HG02798 (cell line): Measurements from ENCODE around the gene MKX.

Source experiments
- ATAC-seq: cut with Tn5 transposase; IDR thresholded peaks from one replicate; pipeline ENCODE4 v1.9.1; 2021; ENCODE audit warnings: mild to moderate bottlenecking; ENCODE audit not compliant: unreplicated experiment, poor library complexity

MKX gene

DNA sequence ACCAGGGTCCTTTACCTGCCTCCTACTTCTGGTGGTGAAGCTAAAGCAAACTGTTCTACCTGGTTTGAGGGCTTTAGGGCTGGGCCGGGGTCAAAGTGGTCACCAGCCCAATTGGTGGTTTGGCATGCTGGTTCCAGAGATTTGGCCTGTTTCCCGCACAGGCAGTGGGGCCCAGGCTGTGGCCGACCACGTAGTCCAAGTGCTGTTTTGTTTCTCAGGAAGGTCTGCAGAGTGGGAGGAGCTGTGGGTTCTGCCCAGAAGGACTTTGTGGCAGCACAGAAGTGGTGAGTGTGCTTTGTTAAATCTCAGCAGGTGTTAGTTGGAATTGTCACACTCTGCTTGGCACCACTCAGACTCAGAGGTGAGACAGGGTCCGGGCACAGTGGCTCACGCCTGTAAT lies 85.8 kb downstream of the MKX start:
- no peak for ATAC-seq

DNA sequence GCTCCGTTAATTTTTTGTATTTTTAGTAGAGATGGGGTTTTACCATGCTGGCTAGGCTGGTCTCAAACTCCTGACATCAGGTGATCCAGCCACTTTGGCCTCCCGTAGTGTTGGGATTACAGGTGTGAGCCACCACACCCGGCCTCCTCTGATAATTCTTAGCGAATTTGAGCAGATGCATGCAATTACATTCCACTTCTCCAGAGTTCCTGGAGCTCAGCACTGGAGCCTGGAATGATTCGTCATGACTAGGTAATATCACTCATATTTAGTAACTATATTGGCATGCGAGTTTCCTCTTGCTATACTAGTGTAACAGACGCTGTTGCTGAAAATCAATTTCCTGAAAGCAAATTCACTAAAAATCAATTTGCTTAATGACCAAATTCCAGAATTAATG lies 86.8 kb downstream of the MKX start:
- ATAC-seq: no peak

DNA sequence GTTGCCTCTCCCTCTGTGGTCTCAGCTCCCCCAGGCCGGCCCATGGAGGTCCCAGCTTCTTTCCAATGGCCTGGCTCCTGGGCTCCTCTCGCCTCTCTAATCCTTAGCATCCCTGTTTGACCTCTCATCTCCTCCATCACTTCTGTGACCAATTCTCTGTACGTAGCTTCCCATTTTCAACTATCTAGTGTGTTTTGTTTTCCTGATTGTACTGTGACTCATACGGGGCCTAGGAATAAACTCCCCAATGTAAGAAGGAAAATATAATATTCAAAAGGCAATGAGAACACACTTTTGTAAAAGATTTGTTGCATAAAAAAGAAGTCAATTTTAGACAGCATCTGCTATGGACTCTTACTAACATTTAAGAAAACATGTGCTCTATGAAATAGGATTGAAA lies 90.3 kb downstream of the MKX start:
- ATAC-seq: no peak

DNA sequence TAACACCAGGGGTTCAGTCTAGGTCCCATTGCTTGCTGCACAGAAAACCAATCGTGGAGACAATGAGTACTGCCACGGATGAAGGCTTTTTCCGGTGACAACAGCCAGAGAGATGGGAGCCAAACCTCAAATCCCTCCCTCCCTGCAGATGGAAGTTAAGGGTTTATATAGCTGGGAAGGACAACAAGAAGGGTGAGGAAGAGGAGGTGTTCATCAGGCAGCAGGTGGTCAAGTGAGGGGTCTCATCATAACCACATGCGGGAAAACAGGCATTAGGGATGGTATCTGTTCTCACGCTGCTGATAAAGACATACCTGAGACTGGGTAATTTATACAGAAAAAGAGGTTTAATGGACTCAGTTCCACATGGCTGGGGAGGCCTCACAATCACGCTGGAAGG lies 91.3 kb downstream of the MKX start:
- ATAC-seq: no peak

DNA sequence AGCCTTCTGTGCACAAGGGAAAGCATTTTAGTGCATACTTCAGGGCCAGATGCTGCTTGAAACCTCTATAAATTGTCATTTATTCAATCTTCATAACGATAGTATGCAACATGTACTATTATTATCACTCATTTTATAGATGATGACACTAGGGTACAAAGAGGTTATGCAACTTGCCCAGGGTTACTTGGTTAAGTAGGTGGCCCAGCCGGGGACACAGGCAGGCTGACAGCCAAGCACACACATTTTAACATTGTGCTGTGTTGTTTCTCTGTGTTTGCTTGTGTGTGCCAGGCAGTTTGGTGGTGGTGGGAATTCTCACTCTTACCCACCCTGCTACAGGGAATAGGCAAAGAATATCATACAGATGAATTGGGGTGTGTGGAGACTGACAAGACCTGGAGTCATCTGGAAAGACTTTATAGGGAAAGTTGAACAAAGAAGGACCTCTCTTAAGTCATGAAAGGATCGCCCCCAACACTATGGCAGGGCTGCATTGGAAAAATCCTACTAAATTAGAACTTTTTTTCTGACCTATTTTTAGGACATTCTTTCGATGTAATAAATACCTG lies 98.9 kb downstream of the MKX start:
- ATAC-seq: no peak

DNA sequence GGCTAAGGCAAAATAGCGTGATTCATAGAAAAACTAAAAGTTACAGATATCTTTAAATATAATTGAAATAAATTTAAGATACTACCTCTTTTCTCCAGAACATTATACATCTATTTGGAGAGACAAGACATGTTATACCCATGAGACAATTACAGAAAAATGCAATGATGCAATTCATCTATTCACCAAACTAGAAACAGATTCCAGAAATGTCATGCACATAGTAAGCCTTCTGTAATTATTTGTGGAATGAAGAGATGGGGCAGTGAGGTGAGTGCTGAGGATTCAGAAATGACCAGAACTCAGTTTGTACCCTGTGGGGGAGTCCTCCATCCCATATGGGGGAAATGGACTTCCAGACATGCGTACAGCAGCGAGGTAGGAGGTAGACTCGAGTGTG lies 99.4 kb downstream of the MKX start:
- no peak for ATAC-seq

DNA sequence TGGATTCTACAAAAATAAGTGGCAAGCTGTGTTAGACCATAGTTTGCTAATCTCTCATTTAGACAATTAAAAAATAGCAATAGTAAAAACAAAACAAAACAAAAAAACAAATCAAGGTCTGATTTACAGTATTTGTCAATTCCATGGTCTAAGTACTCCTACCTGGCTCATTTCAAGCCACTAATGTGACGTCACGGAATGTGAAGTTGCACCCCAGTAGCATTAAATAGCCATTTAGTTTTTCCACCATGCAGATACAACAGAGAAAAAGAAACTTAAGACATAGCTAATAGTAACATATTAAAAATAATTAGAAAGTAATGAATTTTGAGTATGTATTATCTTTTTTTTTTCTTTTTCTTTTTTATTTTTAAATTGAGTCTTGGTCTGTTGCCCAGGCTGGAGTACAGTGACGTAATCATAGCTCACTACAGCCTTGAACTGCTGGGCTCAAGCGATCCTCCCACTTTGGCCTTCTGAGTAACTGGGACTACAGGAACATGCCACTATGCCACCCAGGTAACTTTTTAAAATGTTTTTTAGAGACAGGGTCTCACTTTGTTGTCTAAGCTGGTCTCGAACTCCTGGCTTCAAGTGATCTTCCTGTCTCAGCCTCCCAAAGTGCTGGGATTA lies 101.2 kb downstream of the MKX start:
- ATAC-seq: no peak

DNA sequence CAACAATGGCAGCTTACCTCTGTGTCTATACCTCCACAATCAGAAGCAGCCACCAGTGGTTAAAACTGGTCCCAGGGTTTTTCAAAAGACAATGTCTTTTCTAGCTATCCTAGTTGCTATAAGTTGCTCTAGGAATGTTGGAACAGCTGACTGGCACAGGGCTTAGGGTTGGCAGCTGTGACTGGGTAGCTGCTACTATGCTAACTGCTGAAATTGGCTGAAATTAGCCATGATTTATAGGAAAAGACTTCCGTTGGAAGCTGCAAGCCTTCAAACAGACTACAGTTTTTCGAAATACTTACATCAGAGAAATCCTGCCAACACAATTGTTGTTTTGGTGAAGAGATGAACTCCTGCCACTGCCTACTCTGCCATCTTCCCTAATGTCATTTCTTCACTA lies 102.3 kb downstream of the MKX start:
- no peak for ATAC-seq

DNA sequence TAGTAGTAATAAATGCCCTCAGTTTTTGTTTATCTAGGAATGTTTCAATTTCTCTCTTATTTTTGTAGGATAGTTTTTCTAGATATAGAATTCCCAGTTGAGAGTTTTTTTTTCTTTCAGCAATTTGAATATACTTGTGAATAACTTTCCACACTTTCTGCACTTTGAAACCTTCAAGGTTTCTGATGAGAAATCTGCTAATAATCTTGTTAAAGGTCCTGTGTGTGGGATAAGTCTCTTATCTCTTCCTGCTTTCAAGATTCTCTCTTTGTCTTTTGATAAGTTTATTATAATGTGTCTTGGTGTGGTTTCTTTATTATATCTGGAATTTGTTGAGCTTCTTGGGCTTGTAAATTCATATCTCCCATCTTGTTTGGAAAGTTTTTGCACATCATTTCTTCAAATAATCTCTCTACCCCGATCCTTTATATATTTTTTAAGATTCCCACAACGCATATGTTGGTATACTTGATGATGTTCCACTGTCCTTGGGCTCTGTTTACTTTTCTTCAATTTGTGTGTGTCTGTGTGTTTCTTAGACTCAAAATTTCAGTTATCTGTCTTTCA lies 103.5 kb downstream of the MKX start:
- no peak for ATAC-seq

DNA sequence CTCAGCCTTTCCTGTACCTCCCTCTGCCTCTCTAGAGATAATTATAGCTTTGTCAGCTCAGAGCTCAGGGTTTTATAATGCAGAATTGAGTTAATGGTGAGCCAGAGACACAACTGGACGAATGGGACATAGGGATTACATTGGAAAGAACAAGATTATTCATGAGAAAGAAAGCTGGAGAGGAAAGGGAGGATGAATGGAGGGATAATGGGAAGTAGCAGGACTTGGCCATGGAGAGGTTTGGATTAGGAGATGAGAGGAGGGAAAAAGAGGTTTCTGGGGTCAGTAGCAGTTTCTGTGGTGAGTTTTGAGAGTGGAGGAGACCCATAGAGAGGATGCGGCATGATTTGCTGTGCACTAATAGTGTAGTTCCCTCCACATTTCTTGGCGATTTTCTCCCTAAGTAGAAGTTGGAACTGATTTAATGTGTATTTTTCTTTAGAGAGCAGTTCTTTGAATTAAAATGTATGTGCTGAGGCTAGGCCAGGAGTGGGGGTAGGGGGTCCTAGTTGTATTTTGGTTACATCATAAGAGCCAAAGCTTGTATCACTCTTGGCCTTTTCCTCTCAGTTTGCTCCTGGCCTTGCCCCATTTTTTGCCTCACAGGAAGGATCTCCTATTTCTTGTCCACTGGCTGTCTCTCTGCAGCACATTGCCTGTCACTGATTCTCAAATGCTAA lies 107.4 kb downstream of the MKX start:
- ATAC-seq: no peak

DNA sequence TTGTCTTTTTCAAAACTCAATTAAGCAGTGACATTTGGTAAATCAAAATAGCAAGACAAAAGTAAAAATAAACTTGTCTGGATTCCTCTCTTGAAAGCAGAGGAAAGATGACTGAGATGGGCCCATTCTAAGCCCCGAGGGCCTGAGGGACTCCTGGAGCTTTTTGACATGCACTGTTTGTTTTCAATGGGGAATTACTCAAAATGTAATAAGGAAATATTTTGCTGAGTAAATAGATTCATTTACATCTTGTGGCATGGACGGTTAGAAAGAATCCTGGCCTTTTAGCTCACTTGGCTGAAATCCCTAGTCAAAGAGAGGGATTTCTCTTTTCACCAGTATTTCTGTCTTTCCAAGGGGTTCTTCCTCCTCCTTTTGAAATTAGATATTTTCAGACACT lies 108.0 kb downstream of the MKX start:
- no peak for ATAC-seq

DNA sequence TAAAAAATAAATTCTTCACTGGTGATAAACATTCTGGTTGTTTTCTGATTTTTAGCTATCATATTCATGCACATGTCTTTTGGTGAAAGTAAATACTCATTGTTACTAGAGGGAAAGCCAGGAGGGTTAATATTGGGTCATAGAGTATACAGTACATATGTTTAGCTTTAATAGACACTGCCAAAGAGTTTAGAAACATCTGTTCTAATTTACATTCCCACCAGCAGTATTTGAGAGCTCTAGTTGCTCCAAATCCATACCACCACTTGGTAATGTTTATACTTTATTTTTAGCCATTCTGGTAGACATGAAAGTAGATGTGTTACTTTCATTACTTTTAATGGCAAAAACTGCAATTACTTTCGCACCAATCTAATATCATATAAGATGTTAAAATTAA lies 108.8 kb downstream of the MKX start:
- ATAC-seq: no peak

DNA sequence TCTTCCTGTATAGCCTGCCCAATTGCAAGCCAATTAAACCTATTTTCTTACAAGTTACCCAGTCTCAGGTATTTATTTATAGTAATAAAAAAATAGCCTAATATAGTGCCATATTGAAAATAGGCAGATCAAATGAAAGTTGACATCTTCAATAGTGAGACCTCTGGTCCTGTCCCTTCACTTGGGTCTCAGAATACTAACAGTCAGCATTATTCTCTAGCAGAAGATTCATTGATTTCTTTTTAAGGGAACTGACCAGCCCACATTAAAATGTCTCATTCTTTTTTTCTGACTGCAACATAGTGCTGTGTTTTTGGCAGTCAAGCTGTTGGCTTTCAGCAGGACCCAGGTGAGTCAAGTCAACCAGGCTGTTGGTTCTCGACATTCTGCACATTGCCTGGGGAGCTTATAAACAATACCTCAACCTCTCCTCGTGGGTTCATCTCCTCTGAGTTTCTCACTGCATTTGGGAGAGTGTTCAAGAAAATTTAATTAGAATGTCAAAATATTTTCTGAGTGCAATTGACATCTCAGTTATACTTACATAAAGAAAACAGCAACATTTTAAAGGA lies 109.8 kb downstream of the MKX start:
- no peak for ATAC-seq

DNA sequence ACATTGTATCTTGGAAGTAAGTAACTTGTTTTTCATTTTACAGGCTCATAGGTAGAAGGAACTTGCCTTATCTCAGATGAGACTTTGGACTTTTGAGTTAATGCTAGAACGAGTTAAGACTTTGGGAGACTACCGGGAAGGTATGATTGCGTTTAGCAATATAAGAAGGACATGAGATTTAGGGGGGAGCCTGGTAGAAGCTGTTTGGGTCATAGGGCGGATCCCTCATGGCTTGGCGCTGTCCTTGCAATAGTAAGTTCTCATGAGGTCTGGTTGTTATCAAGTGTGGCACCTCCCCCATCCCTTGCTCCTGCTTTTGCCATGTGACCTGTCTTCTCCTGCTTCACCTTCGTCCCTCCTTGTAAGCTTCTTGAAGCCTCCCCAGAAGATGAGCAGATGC lies 110.3 kb downstream of the MKX start:
- no peak for ATAC-seq

DNA sequence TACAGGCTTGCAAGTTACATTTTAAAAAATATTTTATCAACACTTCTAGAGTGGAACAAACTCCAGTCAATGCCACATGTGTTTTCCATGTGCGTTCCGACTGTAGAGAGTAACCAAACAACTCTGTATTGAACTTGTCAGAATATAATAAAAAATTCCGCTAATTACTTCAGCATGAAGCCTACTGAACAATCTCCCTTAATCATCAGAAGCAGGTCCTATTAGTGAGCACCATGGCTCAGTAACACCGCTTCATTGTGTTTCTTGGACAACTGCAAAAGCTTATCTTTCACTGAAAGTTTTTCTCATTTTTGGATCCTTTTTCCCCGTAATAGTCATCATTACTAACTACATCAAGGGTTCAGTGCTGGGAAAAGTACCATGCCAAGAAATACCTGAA lies 117.0 kb downstream of the MKX start:
- no peak for ATAC-seq

DNA sequence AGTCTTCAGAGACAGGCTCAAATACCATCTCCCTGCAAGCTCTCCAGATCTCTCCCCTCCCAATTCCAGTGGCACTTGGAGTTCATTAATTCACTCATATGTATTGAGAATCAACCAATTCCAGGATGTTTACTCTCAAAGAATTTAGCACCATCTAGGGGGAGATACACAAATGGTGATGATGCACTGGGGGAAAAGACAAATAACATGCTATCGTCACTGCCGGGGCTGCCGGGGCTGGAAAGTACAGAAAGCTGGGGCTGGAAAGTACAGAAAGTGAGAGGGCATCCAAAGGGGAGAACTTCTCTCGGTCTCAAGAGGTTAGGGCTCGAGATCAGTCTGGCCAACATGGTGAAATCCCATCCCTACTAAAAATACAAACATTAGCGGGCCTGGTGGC lies 118.7 kb downstream of the MKX start:
- no peak for ATAC-seq

DNA sequence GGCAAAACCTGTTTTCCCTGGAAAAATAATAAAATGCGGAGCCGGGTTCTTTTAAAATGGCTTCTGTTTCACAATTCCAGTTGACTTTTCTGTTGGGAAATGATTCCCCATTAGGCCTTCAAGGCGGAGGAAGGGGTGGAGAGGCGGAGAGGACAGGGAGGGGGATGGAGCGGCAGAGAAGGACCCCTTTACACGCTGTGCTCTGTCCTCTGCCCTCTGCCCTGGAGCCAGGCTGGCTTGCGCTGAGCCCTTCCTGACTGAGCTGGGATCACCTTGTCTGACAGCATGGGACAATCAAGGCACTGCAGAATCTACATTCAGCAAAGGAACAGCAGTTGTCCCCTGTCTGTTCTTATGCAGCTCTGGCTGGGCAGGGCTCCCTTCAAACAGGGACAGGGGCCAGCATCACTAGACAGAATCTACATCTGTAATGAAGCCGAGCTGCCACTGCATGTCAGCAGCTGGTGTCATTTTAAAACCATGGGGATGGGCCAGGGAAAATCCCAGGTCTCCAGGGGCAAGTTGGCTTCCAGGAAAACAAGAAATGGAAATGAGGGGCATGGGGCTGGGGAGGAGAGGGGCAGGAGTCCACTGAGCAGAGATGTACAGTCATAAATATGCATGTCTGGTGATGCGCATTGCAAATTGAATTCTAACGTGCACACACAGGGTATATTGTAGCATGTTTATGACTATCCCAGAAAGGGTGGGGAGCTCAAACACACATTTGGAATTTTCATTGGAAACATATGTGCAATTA lies 120.0 kb downstream of the MKX start:
- no peak for ATAC-seq

DNA sequence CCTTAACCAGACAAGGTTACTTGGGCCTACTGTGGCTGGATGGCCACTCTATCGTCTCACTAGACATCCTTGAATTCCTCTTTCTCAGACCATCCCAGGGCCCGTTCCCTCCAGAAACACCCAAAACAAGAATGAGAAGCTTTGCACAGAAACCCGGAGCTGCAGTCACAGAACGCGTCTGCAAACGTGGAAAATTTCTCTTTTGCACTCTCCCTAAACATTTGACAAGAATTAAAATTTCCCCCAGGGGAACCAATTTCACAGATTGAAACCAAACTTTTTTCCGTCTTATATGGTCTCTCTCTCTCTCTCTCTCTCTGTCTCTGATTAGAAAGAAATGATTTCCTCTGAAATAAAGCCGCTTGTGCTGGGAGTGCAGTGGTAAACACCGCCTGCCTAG lies 120.7 kb downstream of the MKX start:
- ATAC-seq: no peak
